ENCODE data around the gene NUPR1. TPM values are rescaled to one million over a fixed set of nuclear protein-coding genes. Genes with fewer than 3 reads are reported as not detected.
A peak's percentile ranks its signal among the peaks of the same experiment; 100 is the strongest.

The NUPR1 gene
- total RNA-seq, 1 donor from 2014 or later, result not detected

DNA sequence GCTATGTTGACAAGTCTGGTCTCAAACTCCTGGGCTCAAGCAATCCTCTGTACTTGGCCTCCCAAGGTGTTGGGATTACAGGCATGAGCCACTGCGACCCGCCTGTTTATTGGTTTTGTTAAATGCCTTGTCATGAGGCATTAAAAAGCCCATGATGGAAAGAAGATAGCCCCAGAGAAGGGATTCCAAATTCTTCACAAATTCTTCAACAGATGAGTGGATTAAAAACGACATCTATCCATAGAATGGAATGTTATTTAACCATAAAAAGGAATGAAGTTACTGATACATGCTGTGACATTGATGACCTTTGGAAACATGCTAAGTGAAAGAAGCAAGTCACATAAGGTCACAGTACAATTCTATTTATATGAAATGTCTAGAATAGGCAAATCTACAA, 19.7 kb upstream of the NUPR1 start:
- no peak overlapping the region for H3K4me3 Mint-ChIP-seq
- H3K27ac Mint-ChIP-seq, result no peak overlapping the region
- no peaks in the 10 kb centered on the region for H3K27me3 ChIP-seq
- TF ChIP-seq, protein P1, sequence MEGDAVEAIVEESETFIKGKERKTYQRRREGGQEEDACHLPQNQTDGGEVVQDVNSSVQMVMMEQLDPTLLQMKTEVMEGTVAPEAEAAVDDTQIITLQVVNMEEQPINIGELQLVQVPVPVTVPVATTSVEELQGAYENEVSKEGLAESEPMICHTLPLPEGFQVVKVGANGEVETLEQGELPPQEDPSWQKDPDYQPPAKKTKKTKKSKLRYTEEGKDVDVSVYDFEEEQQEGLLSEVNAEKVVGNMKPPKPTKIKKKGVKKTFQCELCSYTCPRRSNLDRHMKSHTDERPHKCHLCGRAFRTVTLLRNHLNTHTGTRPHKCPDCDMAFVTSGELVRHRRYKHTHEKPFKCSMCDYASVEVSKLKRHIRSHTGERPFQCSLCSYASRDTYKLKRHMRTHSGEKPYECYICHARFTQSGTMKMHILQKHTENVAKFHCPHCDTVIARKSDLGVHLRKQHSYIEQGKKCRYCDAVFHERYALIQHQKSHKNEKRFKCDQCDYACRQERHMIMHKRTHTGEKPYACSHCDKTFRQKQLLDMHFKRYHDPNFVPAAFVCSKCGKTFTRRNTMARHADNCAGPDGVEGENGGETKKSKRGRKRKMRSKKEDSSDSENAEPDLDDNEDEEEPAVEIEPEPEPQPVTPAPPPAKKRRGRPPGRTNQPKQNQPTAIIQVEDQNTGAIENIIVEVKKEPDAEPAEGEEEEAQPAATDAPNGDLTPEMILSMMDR (IDR thresholded peaks at IDR 0.05), result no peak
- TF ChIP-seq EZH2 (IDR thresholded peaks at IDR 0.05) (no peak), EZH2phosphoT487 (IDR thresholded peaks at IDR 0.05) (no peak)
- H3K4me1 ChIP-seq, result peaks cover 3% of the 10 kb centered on the region
- H3K27ac ChIP-seq, result no peak overlapping the region
- H3K79me2 ChIP-seq (ENCODE audit: low read depth), result peaks cover 15% of the 10 kb centered on the region
- H4K20me1 ChIP-seq (ENCODE audit: low read depth), result no peaks in the 10 kb centered on the region
- H3K36me3 Mint-ChIP-seq, result peaks cover 15% of the 10 kb centered on the region
- peaks cover 6% of the 10 kb centered on the region for H3K4me1 Mint-ChIP-seq
- H3K9me3 Mint-ChIP-seq, result no peaks in the 10 kb centered on the region
- no peaks in the 10 kb centered on the region for H3K36me3 ChIP-seq
- no peak overlapping the region for H2AFZ ChIP-seq (replicated peaks)
- no peak overlapping the region for H3K4me2 ChIP-seq
- no peak for DNase-seq (ENCODE audit: low spot score)
- H3K9ac ChIP-seq, result no peak overlapping the region
- no peaks in the 10 kb centered on the region for H3K9me3 ChIP-seq (ENCODE audit: low read depth)
- peaks cover 4% of the 10 kb centered on the region for H3K27me3 Mint-ChIP-seq (ENCODE audit: insufficient read depth, low read depth)
- peaks cover 3% of the 10 kb centered on the region for H3F3A ChIP-seq (ENCODE audit: low read depth)
- H3K4me3 ChIP-seq, result no peak overlapping the region

DNA sequence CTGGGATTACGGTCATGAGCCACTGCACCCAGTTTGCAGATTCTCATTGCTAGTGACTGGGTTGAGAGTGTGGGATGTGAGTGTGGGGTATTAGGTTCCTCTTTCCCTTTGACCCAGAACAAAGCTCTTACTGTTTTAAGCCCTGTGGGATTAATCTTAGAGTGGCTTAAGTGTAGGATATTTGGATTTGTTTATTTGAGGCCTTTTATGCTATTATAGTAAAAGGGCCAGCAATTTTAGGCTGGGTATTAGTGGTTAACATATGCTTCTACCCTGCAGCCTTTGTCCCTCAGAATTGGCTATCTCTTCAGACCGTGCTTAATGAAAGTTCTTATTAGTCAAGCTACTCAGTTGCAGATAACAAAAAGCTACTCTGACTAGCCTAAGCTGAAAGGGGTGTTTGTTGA, 18.1 kb upstream of the NUPR1 start:
- H3K36me3 ChIP-seq, result no peaks in the 10 kb centered on the region
- peaks cover 15% of the 10 kb centered on the region for H3K36me3 Mint-ChIP-seq
- no peak overlapping the region for H3K27ac ChIP-seq
- no peak overlapping the region for H2AFZ ChIP-seq (replicated peaks)
- no peak overlapping the region for H3K9ac ChIP-seq
- H3K4me3 ChIP-seq, result no peak overlapping the region
- no peaks in the 10 kb centered on the region for H3K9me3 Mint-ChIP-seq
- peaks cover 15% of the 10 kb centered on the region for H3K79me2 ChIP-seq (ENCODE audit: low read depth)
- no peaks in the 10 kb centered on the region for H3K9me3 ChIP-seq (ENCODE audit: low read depth)
- no peak for DNase-seq (ENCODE audit: low spot score)
- TF ChIP-seq, protein P1 (IDR thresholded peaks at IDR 0.05), result no peak
- no peak for TF ChIP-seq EZH2phosphoT487 (IDR thresholded peaks at IDR 0.05)
- TF ChIP-seq EZH2 (IDR thresholded peaks at IDR 0.05), result no peak
- H3K4me1 ChIP-seq, result peaks cover 3% of the 10 kb centered on the region
- H4K20me1 ChIP-seq (ENCODE audit: low read depth), result no peaks in the 10 kb centered on the region
- H3K27ac Mint-ChIP-seq, result no peak overlapping the region
- no peak overlapping the region for H3K4me3 Mint-ChIP-seq
- peaks cover 3% of the 10 kb centered on the region for H3F3A ChIP-seq (ENCODE audit: low read depth)
- no peaks in the 10 kb centered on the region for H3K27me3 ChIP-seq
- peaks cover 6% of the 10 kb centered on the region for H3K4me1 Mint-ChIP-seq
- peaks cover 7% of the 10 kb centered on the region for H3K27me3 Mint-ChIP-seq (ENCODE audit: insufficient read depth, low read depth)
- H3K4me2 ChIP-seq, result no peak overlapping the region

DNA sequence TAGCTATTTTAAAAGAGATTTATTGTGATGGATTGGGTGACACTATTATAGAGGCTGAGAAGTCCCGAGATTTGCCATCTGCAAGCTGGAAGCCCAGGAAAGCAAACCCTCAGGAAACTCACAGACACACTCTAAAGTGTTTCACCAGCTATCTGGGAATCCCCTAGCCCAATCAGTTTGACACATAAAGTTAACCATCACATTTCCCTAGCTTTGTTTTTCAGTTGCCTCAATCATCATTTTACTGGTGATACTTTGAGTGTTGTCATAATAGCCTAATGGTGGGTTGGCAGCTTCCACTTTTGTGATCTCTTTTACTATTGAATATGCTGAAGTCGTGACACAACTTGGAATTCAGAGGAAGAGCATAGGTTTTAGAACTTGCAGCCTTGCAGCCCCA, 16.8 kb upstream of the NUPR1 start:
- no peak for DNase-seq (ENCODE audit: low spot score)
- no peaks in the 10 kb centered on the region for H3K36me3 ChIP-seq

More for the DNA sequence above, 16.8 kb upstream of the NUPR1 start:
- Histone ChIP-seq H3K27ac (no peak overlapping the region), H2AFZ (replicated peaks) (no peak overlapping the region), H3K4me1 (peaks cover 3% of the 10 kb centered on the region), H3K9me3 (ENCODE audit: low read depth) (no peaks in the 10 kb centered on the region), H4K20me1 (ENCODE audit: low read depth) (no peaks in the 10 kb centered on the region), H3K9ac (no peak overlapping the region), H3K79me2 (ENCODE audit: low read depth) (peaks cover 15% of the 10 kb centered on the region), H3K27me3 (no peaks in the 10 kb centered on the region), H3K4me3 (no peak overlapping the region), H3K4me2 (no peak overlapping the region), H3F3A (ENCODE audit: low read depth) (peaks cover 3% of the 10 kb centered on the region)
- H3K9me3 Mint-ChIP-seq, result no peaks in the 10 kb centered on the region
- H3K27me3 Mint-ChIP-seq (ENCODE audit: insufficient read depth, low read depth), result peaks cover 9% of the 10 kb centered on the region
- peak overlapping the region; percentile 16 for H3K4me3 Mint-ChIP-seq
- peaks cover 15% of the 10 kb centered on the region for H3K36me3 Mint-ChIP-seq
- H3K27ac Mint-ChIP-seq, result no peak overlapping the region
- H3K4me1 Mint-ChIP-seq, result peaks cover 6% of the 10 kb centered on the region
- no peak for TF ChIP-seq EZH2 (IDR thresholded peaks at IDR 0.05)
- no peak for TF ChIP-seq EZH2phosphoT487 (IDR thresholded peaks at IDR 0.05)
- TF ChIP-seq, protein P1 (IDR thresholded peaks at IDR 0.05), result no peak
